ENCODE results near the gene CLCN6. TPM values are rescaled to one million over a fixed set of nuclear protein-coding genes. Genes with fewer than 3 reads are reported as not detected.
"Not testable (repeated sequence)": the region's sequence is repeated elsewhere in the genome, so short reads cannot be mapped to it uniquely, and the experiment has no call there.

Gene CLCN6
- total RNA-seq, 1 donor from 2014 or later, result 6.9 TPM

GRCh38 chr1:11794446-11795237 lies 11.3 kb upstream of the CLCN6 start:
- DNase-seq (ENCODE audit: low read depth), result no peak

GRCh38 chr1:11795238-11795890 lies 10.6 kb upstream of the CLCN6 start:
- DNase-seq (ENCODE audit: low read depth), result no peak

GRCh38 chr1:11796036-11796828 lies 9.8 kb upstream of the CLCN6 start:
- DNase-seq (ENCODE audit: low read depth), result peak; percentile 90

GRCh38 chr1:11797525-11798216 lies 8.3 kb upstream of the CLCN6 start:
- peak; percentile 93 for DNase-seq (ENCODE audit: low read depth)

- DNase-seq (ENCODE audit: low read depth), result no peak
Measured at GRCh38 chr1:11799099-11799498, 6.9 kb upstream of the CLCN6 start.

GRCh38 chr1:11799896-11800295 lies 6.1 kb upstream of the CLCN6 start:
- no peak for DNase-seq (ENCODE audit: low read depth)

GRCh38 chr1:11800391-11800755 lies 5.6 kb upstream of the CLCN6 start:
- no peak for DNase-seq (ENCODE audit: low read depth)

GRCh38 chr1:11800756-11801433 lies 5.1 kb upstream of the CLCN6 start:
- no peak for DNase-seq (ENCODE audit: low read depth)

- no peak for DNase-seq (ENCODE audit: low read depth)
Measured at GRCh38 chr1:11802616-11802972, 3.4 kb upstream of the CLCN6 start.

GRCh38 chr1:11802973-11803885 lies 2.8 kb upstream of the CLCN6 start:
- DNase-seq (ENCODE audit: low read depth), result peak; percentile 90

- DNase-seq (ENCODE audit: low read depth), result not testable (repeated sequence)
Measured at GRCh38 chr1:11803924-11804665, 1.9 kb upstream of the CLCN6 start.

- DNase-seq (ENCODE audit: low read depth), result peak; percentile 83
Measured at GRCh38 chr1:11804666-11805421, 1.1 kb upstream of the CLCN6 start.

GRCh38 chr1:11806307-11806936 lies 431 bp downstream of the CLCN6 start:
- no peak for DNase-seq (ENCODE audit: low read depth)

GRCh38 chr1:11807133-11807532 lies 1.1 kb downstream of the CLCN6 start:
- no peak for DNase-seq (ENCODE audit: low read depth)

GRCh38 chr1:11813021-11813420 lies 7.0 kb downstream of the CLCN6 start:
- no peak for DNase-seq (ENCODE audit: low read depth)

GRCh38 chr1:11817192-11817591 lies 11.2 kb downstream of the CLCN6 start:
- no peak for DNase-seq (ENCODE audit: low read depth)

GRCh38 chr1:11822091-11822490 lies 16.1 kb downstream of the CLCN6 start:
- DNase-seq (ENCODE audit: low read depth), result no peak

GRCh38 chr1:11823366-11824137 lies 17.6 kb downstream of the CLCN6 start:
- no peak for DNase-seq (ENCODE audit: low read depth)

Data from renal cortical epithelial cell (primary cell).